Raji (cell line): ENCODE data around the gene IPO13.

ENCODE experiments used
- POLR2A ChIP-seq: IDR thresholded peaks from 2 replicates; pipeline ENCODE4 v1.6.1; 2011; ENCODE audit warnings: low read depth, low read length, control low read depth; ENCODE audit not compliant: insufficient read depth

Gene IPO13

GRCh38 chr1:43921022-43921421, 25.7 kb upstream of the IPO13 start:
- TF ChIP-seq POLR2A = no peak

DNA sequence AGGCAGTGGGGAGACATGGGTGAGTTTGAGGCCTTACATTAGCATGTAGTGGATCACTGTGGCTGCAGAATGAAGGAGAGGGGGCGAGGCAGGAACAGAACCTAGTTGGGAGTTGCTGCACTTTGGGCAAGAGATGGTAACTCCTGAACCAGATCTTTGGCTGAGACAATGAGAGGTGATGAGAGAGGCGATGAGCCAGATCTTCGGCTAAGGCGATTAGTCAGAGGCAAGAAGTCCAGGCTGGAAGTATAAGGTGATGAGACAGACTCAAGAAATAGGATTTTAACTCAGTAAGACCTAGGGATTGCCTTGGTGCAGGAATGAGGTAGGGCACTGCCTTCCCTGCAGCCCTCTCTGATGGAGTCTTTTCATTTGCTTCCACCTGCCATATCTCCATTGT, 22.2 kb upstream of the IPO13 start:
- TF ChIP-seq POLR2A = no peak

GRCh38 chr1:43925846-43926245, 20.9 kb upstream of the IPO13 start:
- TF ChIP-seq POLR2A = no peak

GRCh38 chr1:43930168-43930948, 16.4 kb upstream of the IPO13 start:
- TF ChIP-seq POLR2A = no peak

GRCh38 chr1:43930949-43931275, 15.8 kb upstream of the IPO13 start:
- TF ChIP-seq POLR2A = no peak

- TF ChIP-seq POLR2A = no peak
Measured at GRCh38 chr1:43931711-43932660, 14.8 kb upstream of the IPO13 start.

DNA sequence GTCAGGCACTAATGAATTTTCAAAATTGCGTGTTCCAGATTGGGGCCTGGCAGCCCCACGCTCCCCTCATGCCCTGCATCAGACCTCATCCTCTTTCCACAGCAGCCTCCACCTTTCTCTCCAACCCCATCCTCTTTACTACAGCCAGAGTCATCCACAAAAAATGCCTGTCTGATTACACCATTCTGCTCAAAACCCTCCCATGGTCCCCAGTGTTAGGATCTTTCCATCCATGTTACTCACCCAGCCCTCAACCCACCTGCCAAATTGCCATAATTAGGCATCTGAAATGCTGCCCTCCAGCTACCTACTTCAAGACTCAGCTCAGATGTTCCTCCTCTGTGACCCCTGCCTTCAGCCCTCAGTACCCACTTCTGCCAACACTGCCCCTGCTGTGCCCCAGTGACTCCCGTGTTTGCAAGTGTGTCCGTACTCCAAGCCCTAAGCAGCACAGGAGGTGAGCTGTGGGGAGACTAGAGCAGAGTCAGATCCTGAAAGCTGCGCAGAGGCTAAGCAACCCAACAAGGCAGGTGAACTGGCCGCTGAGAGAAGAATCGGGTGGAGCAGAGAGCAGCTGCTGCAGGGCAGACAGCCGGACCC, 13.9 kb upstream of the IPO13 start:
- TF ChIP-seq POLR2A = no peak

DNA sequence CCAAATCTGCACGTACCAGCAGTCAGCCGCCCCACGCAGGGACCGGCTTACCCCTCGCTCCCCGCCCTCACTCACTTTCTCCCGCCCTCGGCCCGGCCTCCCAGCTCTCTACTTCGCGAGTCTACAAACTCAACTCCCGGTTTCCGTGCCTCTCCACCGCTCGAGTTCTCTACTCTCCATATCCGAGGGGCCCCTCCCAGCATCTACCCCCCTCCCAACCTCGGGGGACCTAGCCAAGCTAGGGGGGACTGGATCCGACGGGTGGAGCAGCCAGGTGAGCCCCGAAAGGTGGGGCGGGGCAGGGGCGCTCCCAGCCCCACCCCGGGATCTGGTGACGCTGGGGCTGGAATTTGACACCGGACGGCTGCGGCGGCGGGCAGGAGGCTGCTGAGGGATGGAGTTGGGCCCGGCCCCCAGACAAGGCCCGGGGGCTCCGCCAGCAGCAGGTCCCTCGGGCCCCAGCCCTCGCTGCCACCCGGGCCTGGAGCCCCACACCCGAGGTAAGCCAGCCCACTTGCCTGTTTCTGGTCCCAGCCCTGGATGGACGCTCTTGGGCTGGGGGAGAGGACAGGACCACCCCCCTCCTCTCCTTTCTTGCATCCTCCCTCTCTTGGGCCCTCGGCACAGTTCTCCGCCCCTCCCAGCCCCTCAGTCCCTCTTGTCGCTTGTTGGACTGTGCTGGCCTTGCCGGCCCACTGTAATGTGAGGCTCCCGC, 13.2 kb upstream of the IPO13 start, which contains the start of gene ARTN:
ARTN (plus strand) TSS at position 416 of the 715 bp plus-strand sequence. CDS start 1,856 bp downstream, outside the sequence.
- no peak for TF ChIP-seq POLR2A

GRCh38 chr1:43934101-43934985, 12.4 kb upstream of the IPO13 start:
- no peak for TF ChIP-seq POLR2A

- TF ChIP-seq POLR2A = no peak
Measured at GRCh38 chr1:43934986-43935324, 11.8 kb upstream of the IPO13 start.

GRCh38 chr1:43935711-43936427, 10.9 kb upstream of the IPO13 start:
- no peak for TF ChIP-seq POLR2A

DNA sequence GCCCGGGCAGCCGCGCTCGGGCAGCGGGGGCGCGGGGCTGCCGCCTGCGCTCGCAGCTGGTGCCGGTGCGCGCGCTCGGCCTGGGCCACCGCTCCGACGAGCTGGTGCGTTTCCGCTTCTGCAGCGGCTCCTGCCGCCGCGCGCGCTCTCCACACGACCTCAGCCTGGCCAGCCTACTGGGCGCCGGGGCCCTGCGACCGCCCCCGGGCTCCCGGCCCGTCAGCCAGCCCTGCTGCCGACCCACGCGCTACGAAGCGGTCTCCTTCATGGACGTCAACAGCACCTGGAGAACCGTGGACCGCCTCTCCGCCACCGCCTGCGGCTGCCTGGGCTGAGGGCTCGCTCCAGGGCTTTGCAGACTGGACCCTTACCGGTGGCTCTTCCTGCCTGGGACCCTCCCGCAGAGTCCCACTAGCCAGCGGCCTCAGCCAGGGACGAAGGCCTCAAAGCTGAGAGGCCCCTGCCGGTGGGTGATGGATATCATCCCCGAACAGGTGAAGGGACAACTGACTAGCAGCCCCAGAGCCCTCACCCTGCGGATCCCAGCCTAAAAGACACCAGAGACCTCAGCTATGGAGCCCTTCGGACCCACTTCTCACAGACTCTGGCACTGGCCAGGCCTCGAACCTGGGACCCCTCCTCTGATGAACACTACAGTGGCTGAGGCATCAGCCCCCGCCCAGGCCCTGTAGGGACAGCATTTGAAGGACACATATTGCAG, 10.2 kb upstream of the IPO13 start:
- no peak for TF ChIP-seq POLR2A
